BJ (cell line): ENCODE measurements around the gene HPN. TPM values are rescaled to one million over a fixed set of nuclear protein-coding genes. Genes with fewer than 3 reads are reported as not detected.

ENCODE experiments used
- CTCF ChIA-PET: fragments of 350-600 bp; formaldehyde crosslinking; extraction: SDS; loops from one replicate; lab custom pipeline; 2021; ENCODE audit warnings: antibody characterized with exemption, inconsistent platforms; lab: Yijun Ruan, JAX
- POLR2A ChIA-PET: fragments of 300-600 bp; sonication (Branson Sonifier 250); formaldehyde crosslinking; extraction: SDS; loops from one replicate; lab custom pipeline; 2021; ENCODE audit warnings: antibody characterized with exemption; lab: Charles Lee
- DNase-seq: peaks from one replicate; pipeline ENCODE4 v3.0.0-alpha.2; 2011; ENCODE audit warnings: low read depth
- H3K27me3 ChIP-seq: 2 replicates; pipeline ENCODE4 v1.6.0; 2011; ENCODE audit warnings: low read length; ENCODE audit not compliant: control insufficient read depth, insufficient read depth
- H3K36me3 ChIP-seq: 2 replicates; pipeline ENCODE4 v1.5.1; 2011; ENCODE audit warnings: low read length; ENCODE audit not compliant: control insufficient read depth, insufficient read depth
- H3K4me3 ChIP-seq: 2 replicates; pipeline ENCODE4 v1.5.1; 2011; ENCODE audit warnings: low read depth, mild to moderate bottlenecking, control low read depth, low read length
- polyA plus RNA-seq: library from polyadenylated mRNA; depleted of rRNA; stranded (reverse); fragments of >200 nt; gene quantifications from 2 replicates; pipeline ENCODE4 v1.2.3, GENCODE V29; 2011
- TF ChIP-seq, protein P1 (sequence below): IDR thresholded peaks from 2 replicates; pipeline ENCODE4 v1.5.1; 2011; ENCODE audit warnings: low read depth, mild to moderate bottlenecking, control low read depth, inconsistent platforms, low read length, moderate library complexity; ENCODE audit not compliant: insufficient read depth

The HPN gene
- polyA plus RNA-seq, 1 experiment = not detected

DNA sequence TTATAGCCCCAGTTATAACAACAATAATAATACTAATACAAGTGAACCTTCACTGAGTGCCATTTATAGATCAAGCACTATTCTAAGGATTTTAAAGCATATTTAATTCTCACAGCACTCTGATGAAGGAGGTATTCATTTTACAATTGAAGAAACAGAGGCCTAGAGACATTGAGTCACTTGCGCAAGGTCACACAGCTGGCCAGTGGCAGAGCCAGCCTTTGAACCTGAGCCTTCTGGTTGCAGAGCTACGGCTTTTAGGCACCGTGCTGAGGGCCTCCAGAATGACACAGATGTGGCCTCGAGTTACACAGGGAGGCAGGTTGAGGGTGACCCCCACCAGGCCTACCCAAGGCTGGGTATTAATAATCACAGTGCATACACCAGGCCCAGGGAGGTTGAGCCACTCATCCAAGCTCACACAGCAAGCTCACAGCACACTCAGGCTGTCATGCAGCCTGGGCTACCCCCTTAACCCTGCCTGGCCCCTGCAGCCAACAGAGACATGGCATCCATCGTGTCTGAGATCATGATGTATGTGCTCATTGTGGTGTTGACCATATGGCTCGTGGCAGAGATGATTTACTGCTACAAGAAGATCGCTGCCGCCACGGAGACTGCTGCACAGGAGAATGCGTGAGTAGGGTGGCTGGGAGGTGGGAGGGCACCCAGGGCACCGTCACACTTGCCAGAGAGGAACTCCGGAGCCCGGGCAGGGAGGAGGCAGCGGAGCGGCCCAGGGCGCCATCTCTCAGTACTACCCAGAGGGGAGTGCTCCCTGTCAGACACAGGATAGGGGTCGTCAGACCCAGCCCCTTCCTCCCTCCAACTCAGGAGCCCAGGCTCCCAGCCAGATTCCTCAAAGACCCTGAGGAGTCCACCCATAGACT lies 2.7 kb upstream of the HPN start:
- ChIA-PET CTCF (interaction anchor here (1.1 to 1.4 kb wide), 2 partner anchors 7 to 66 kb away, joined by 4 to 6 read pairs; no protein-coding TSS in a partner anchor), POLR2A (no interaction called here)
- DNase-seq = no peak
- TF ChIP-seq, protein P1, sequence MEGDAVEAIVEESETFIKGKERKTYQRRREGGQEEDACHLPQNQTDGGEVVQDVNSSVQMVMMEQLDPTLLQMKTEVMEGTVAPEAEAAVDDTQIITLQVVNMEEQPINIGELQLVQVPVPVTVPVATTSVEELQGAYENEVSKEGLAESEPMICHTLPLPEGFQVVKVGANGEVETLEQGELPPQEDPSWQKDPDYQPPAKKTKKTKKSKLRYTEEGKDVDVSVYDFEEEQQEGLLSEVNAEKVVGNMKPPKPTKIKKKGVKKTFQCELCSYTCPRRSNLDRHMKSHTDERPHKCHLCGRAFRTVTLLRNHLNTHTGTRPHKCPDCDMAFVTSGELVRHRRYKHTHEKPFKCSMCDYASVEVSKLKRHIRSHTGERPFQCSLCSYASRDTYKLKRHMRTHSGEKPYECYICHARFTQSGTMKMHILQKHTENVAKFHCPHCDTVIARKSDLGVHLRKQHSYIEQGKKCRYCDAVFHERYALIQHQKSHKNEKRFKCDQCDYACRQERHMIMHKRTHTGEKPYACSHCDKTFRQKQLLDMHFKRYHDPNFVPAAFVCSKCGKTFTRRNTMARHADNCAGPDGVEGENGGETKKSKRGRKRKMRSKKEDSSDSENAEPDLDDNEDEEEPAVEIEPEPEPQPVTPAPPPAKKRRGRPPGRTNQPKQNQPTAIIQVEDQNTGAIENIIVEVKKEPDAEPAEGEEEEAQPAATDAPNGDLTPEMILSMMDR = no peak
- Histone ChIP-seq H3K27me3 (peaks cover 2% of the 10 kb centered on the region; the same call in 1 of the 2 replicates), H3K4me3 (no peak overlapping the region), H3K36me3 (no peaks in the 10 kb centered on the region)

DNA sequence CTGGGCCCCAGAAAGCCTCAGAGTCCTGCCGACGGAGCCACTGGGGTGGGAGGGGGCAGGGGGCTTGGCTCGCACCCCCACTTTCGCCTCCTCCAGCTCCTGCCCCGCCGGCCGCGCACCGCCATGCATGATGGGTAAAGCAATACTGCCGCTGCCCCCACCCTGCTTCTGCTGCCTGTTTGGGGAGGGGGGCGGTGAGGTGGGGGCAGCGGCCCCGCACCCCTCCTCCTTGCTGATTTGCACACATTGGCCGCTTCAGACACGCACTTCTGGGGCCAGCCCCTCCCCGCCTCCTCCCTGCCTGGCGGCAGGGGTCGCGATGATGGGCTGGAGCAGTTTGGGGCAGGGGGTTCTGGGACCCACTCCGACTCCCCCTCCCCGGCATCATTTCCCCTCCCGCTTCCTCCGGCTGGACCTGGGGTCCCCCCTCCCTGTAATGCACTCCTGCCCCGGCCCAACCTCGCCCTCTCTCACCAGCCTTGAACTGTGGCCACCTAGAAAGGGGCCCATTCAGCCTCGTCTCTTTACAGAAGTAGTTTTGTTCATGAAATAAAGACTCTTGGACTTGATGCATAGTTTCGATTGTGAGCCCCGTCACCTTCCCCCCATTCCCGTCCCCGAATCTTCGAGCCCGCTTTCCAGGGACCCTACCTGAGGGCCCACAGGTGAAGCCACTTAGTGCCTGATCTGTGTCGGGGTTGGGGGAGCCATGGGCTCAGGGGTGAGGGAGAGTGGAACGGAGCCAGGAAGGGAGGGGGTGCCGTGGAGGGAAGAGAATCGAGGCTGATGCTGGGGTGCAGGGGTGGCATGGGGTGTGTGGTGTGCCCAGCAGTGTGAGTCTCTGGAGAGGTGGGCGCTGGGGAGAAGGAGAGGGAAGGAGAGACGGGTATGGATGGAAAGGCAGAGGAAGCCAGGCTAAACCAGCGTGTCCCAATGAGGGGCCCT lies 1.4 kb upstream of the HPN start:
- TF ChIP-seq, protein P1 = no peak
- peaks cover 2% of the 10 kb centered on the region; the same call in 1 of the 2 replicates for H3K27me3 ChIP-seq
- no peaks in the 10 kb centered on the region for H3K36me3 ChIP-seq
- H3K4me3 ChIP-seq = no peak overlapping the region
- no peak for DNase-seq
- POLR2A ChIA-PET = no interaction called here
- CTCF ChIA-PET = no interaction called here

DNA sequence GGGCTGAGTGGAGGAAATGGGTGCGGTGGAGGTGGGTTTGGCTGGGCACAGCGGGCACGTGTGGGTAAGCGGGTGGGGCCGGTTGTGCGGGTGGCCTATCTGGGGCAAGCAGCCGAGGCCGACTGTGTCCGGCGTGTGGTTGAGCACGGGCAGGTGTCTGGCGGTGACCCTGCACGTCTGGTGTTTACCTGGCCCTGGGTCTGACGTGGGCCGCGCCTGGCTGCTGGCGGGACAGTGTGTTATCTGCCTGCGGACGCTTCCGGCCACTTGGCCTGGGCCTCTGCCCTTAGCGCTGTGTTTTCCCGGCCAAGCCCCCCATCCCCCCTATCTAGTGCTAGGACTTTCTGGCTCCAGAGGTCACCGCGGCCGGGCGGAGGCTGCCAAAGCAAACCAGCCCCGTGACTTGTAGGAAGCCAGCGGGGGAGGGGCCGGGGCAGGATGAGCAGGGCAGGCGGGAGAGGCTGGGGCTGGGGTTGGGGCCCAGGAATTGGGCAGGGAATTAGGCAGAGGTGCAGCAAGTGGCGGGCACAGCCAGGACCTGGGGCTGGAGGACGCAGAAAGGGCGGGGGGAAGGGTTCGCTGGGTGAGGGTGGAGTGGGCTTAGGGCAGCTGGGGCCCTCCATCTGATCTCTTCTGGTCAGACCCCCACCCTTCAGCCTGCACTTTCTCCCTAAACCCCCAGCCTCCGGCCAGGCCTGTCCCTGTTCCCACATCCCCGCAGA lies 534 bp upstream of the HPN start:
- ChIA-PET POLR2A (no interaction called here), CTCF (interaction anchor here (0.5 kb wide), 1 partner anchor 10 kb away, joined by 3 read pairs; no protein-coding TSS in a partner anchor)
- H3K36me3 ChIP-seq = no peaks in the 10 kb centered on the region
- DNase-seq = no peak
- H3K4me3 ChIP-seq = no peak overlapping the region
- peaks cover 2% of the 10 kb centered on the region; the same call in 1 of the 2 replicates for H3K27me3 ChIP-seq
- TF ChIP-seq, protein P1 = no peak

DNA sequence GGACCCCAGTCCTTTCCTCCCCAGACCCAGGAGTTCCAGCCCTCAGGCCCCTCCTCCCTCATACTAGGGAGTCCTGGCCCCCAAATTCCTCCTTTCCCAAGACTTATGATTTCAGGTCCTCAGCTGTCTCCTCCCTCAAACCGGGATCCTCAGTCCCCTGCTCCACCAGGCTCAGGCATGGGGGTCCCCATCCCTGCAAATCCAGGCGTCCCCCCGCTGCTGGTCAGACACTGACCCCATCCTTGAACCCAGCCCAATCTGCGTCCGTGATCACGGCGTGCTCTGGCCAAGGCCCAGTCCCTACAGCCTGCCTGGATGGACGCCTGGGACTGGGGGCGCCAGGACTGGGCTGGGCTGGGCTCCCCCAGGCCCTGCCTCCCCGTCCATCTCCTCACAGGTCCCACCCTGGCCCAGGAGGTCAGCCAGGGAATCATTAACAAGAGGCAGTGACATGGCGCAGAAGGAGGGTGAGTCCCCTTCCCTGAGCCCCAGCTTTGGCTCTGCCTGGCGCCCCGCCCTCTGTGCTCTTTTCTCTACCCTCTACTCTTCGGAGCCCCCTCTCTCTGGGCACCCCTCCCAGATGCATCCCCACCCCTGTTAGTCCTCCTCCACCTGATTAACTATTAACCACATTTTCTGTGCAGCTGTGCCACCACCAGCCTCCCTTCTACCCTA lies 672 bp downstream of the HPN start:
- TF ChIP-seq, protein P1 = no peak
- Histone ChIP-seq H3K27me3 (peaks cover 2% of the 10 kb centered on the region; the same call in 1 of the 2 replicates), H3K36me3 (no peaks in the 10 kb centered on the region), H3K4me3 (no peak overlapping the region)
- ChIA-PET CTCF (interaction anchor here (2.5 to 5.5 kb wide), 3 partner anchors 13 to 93 kb away, joined by 22 to 36 read pairs (median 31); partner anchors contain the start of gene LGI4), POLR2A (no interaction called here)
- DNase-seq = no peak
